NT2/D1 (cell line): ENCODE results near the gene CGNL1.
A peak's percentile ranks its signal among the peaks of the same experiment; 100 is the strongest.

Experiments
- DNase-seq: peaks from one replicate; pipeline ENCODE4 v3.0.0-alpha.2; 2011; ENCODE audit warnings: low read depth, low spot score
- H3K27me3 ChIP-seq: 2 replicates; pipeline ENCODE4 v1.6.0; 2011; ENCODE audit warnings: mild to moderate bottlenecking; ENCODE audit not compliant: insufficient read length, insufficient read depth
- H3K36me3 ChIP-seq: 2 replicates; pipeline ENCODE4 v1.6.1; 2011; ENCODE audit warnings: mild to moderate bottlenecking, low read length, mixed read lengths; ENCODE audit not compliant: insufficient read depth, insufficient read length
- H3K4me1 ChIP-seq: 2 replicates; pipeline ENCODE4 v1.5.1; 2011; ENCODE audit not compliant: insufficient read depth, insufficient read length
- H3K4me3 ChIP-seq: 2 replicates; pipeline ENCODE4 v1.5.1; 2011; ENCODE audit warnings: low read depth; ENCODE audit not compliant: insufficient read length
- H3K9ac ChIP-seq: 2 replicates; pipeline ENCODE4 v1.6.0; 2011; ENCODE audit warnings: low read depth; ENCODE audit not compliant: insufficient read length
- H3K9me3 ChIP-seq: 2 replicates; pipeline ENCODE4 v1.5.1; 2011; ENCODE audit warnings: mild to moderate bottlenecking, low read length; ENCODE audit not compliant: insufficient read depth
- SUZ12 ChIP-seq: IDR thresholded peaks from 2 replicates; pipeline ENCODE4 v1.6.1; 2011; ENCODE audit not compliant: insufficient read length, insufficient read depth; ENCODE audit errors: extremely low read depth
- YY1 ChIP-seq: IDR thresholded peaks from 2 replicates; pipeline ENCODE4 v1.6.1; 2011; ENCODE audit not compliant: insufficient read length, insufficient read depth
- ZNF274 ChIP-seq: IDR thresholded peaks from 2 replicates; pipeline ENCODE4 v1.6.1; 2011; ENCODE audit warnings: mild to moderate bottlenecking, low read depth, low read length

The CGNL1 gene

GRCh38 chr15:57548835-57549234 is 172.5 kb downstream of the CGNL1 start:
- Histone ChIP-seq H3K9ac (no peak overlapping the region), H3K4me3 (no peak overlapping the region), H3K9me3 (no peaks in the 10 kb centered on the region), H3K4me1 (peaks cover 7% of the 10 kb centered on the region), H3K36me3 (peaks cover 55% of the 10 kb centered on the region), H3K27me3 (no peaks in the 10 kb centered on the region)
- TF ChIP-seq SUZ12 (no peak), ZNF274 (no peak), YY1 (no peak)
- no peak for DNase-seq

GRCh38 chr15:57549935-57550334 is 173.6 kb downstream of the CGNL1 start:
- Histone ChIP-seq H3K9me3 (no peaks in the 10 kb centered on the region), H3K27me3 (no peaks in the 10 kb centered on the region), H3K4me1 (peaks cover 12% of the 10 kb centered on the region), H3K36me3 (peaks cover 44% of the 10 kb centered on the region), H3K9ac (no peak overlapping the region), H3K4me3 (no peak overlapping the region)
- no peak for DNase-seq
- TF ChIP-seq SUZ12 (no peak), YY1 (no peak), ZNF274 (no peak)

DNA sequence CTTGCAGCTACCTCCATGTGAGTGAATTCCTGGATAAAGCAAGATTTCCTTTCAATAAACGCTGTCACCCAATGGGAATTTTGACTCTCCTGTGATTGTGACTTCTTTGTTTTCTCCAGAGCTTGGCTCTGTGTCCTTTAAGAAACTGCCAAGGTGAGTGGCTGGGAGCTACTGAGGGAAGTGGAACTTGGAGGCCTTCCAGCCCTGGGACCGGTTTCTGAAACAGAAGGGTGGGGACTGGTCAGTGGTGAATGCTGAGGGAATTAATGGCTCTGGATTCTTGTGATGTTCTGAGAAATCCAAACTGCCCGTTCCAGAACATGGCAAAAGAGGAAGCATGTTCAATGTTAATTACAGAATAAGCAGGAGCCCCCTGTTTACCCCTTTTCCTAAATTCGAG is 174.3 kb downstream of the CGNL1 start:
- peaks cover 37% of the 10 kb centered on the region for H3K36me3 ChIP-seq
- no peaks in the 10 kb centered on the region for H3K27me3 ChIP-seq
- no peaks in the 10 kb centered on the region for H3K9me3 ChIP-seq
- TF ChIP-seq SUZ12: no peak
- TF ChIP-seq YY1: no peak
- no peak for TF ChIP-seq ZNF274
- no peak for DNase-seq
- H3K4me3 ChIP-seq: no peak overlapping the region
- peaks cover 12% of the 10 kb centered on the region for H3K4me1 ChIP-seq
- no peak overlapping the region for H3K9ac ChIP-seq

DNA sequence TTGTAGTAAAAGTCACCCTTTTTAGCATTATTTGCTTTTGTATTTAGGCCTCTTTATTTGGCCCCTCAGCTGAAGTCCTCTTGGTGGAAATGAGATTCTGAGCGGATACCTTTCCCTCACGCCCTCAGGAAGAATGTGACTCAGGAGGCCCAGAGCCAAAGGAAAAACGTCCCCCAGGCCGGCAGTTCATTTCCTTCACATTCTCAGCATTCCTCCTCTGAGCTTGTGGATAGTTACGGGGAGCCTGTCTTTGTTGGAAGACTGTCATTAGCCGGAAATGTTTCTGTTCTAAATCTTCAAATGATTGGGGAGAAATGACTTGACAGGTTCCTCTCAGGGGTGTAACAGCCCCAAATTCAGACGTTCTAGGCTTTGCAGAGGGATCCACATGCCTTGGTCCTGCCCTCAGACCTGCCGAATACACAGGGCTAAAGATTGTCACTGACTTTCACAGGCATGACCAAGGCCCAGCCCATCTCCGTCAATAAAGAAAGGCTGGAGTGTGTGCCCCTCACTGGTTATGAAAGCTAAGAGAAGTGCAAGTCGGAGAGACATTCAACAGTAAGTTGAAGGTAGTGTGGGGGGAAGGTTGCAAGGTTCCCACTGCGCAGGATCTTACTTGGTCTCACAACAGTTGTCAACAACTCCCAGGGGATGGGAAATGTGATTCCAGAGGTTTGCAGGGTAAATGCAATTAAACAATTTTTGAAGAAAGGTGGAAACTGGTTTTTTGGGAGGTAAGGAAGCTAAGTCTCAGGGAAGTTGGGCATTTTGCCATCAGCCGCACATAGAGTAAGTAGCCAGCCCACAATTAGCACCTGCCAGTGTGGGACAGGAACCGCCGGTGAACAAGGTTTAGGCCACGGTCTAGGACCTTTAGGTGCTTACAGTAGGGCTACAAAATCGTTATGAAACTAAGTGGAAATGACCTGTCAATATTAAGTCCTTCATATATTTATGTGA is 175.7 kb downstream of the CGNL1 start:
- no peak overlapping the region for H3K9ac ChIP-seq
- peak; percentile 85 for DNase-seq

DNA sequence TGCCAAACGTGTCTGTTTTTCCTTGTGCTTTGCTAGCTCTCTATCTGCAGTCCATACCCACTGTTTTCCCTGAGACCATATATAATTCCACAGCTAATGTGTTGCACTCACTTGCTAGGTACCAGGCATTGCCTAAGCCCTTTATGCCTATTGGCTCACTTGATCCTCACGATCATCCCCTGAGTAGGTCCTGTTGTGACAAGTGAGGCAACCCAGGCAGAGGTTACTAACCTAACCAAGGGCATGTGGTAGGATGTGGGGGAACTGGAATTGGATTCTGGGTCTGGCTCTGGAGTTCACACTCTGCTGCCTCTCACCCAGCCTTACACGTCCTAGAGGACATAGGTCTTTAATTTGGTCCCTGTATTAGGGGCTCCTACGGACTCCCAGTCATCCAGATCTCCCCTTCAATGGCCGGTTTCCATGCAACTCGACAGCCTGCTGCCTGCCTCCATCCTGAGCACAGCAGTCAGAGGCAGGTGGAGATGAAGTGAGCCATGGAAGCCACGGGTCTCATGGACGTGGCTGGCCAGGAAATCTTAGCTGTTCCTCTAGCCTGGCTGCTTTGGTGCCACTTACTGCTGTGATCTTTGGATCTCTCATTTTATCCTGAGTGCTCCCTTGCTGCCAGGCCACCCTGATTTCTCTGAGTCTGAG is 176.5 kb downstream of the CGNL1 start:
- Histone ChIP-seq H3K9me3 (no peaks in the 10 kb centered on the region), H3K4me1 (peaks cover 12% of the 10 kb centered on the region), H3K9ac (no peak overlapping the region), H3K4me3 (no peak overlapping the region), H3K36me3 (peaks cover 20% of the 10 kb centered on the region), H3K27me3 (no peaks in the 10 kb centered on the region)
- no peak for TF ChIP-seq YY1
- no peak for TF ChIP-seq SUZ12
- no peak for TF ChIP-seq ZNF274
- DNase-seq: no peak

More for the DNA sequence above, 175.7 kb downstream of the CGNL1 start:
- H3K9me3 ChIP-seq: no peaks in the 10 kb centered on the region
- H3K4me3 ChIP-seq: no peak overlapping the region
- H3K36me3 ChIP-seq: peaks cover 26% of the 10 kb centered on the region
- no peak for TF ChIP-seq YY1
- TF ChIP-seq SUZ12: no peak
- TF ChIP-seq ZNF274: no peak
- H3K4me1 ChIP-seq: peaks cover 12% of the 10 kb centered on the region
- H3K27me3 ChIP-seq: no peaks in the 10 kb centered on the region

GRCh38 chr15:57553526-57553925 is 177.2 kb downstream of the CGNL1 start:
- Histone ChIP-seq H3K36me3 (peaks cover 15% of the 10 kb centered on the region), H3K9ac (no peak overlapping the region), H3K4me3 (no peak overlapping the region), H3K27me3 (no peaks in the 10 kb centered on the region), H3K4me1 (peaks cover 12% of the 10 kb centered on the region), H3K9me3 (no peaks in the 10 kb centered on the region)
- no peak for DNase-seq
- TF ChIP-seq YY1 (no peak), SUZ12 (no peak), ZNF274 (no peak)

- no peak overlapping the region for H3K4me3 ChIP-seq
- H3K27me3 ChIP-seq: no peaks in the 10 kb centered on the region
- no peaks in the 10 kb centered on the region for H3K9me3 ChIP-seq
- no peak for TF ChIP-seq ZNF274
- no peak for TF ChIP-seq YY1
- TF ChIP-seq SUZ12: no peak
- no peak for DNase-seq
- H3K36me3 ChIP-seq: peaks cover 8% of the 10 kb centered on the region
- H3K9ac ChIP-seq: no peak overlapping the region
- H3K4me1 ChIP-seq: peaks cover 12% of the 10 kb centered on the region
Observed at GRCh38 chr15:57554063-57554811, 177.9 kb downstream of the CGNL1 start.
